Nephron (organoid): ENCODE data around the gene GLRX.
"Not testable (repeated sequence)": the region's sequence is repeated elsewhere in the genome, so short reads cannot be mapped to it uniquely, and the experiment has no call there.

Experiments
- H3K27ac Mint-ChIP-seq, 3 experiments: 2 replicates each; pipeline ENCODE4 v1.8.0; 2020; ENCODE audit warnings: mixed read lengths in 3 of 3, mild to moderate bottlenecking in 2 of 3, moderate library complexity in 1 of 3
- H3K27me3 Mint-ChIP-seq: 2 replicates; pipeline ENCODE4 v1.8.0; 2021; ENCODE audit warnings: low read depth, mild to moderate bottlenecking, moderate library complexity, mixed read lengths
- H3K36me3 Mint-ChIP-seq: 2 replicates; pipeline ENCODE4 v1.8.0; 2020; ENCODE audit warnings: low read depth, mixed read lengths
- H3K4me1 Mint-ChIP-seq: 2 replicates; pipeline ENCODE4 v1.8.0; 2020; ENCODE audit warnings: mixed read lengths
- H3K4me3 Mint-ChIP-seq, 3 experiments: 2 replicates each; pipeline ENCODE4 v1.8.0; 2020; ENCODE audit warnings: mild to moderate bottlenecking in 3 of 3, mixed read lengths in 3 of 3, moderate library complexity in 2 of 3
- H3K9me3 Mint-ChIP-seq: 2 replicates; pipeline ENCODE4 v1.8.0; 2020; ENCODE audit warnings: mixed read lengths
- TF ChIP-seq, protein P1 (sequence below), 3 experiments: fragments of 200-600 bp; sonication (generic); IDR thresholded peaks; one replicate each; pipeline ENCODE4 v1.5.0; 2021; ENCODE audit warnings: antibody characterized with exemption in 3 of 3; ENCODE audit not compliant: unreplicated experiment in 3 of 3

Gene GLRX

DNA sequence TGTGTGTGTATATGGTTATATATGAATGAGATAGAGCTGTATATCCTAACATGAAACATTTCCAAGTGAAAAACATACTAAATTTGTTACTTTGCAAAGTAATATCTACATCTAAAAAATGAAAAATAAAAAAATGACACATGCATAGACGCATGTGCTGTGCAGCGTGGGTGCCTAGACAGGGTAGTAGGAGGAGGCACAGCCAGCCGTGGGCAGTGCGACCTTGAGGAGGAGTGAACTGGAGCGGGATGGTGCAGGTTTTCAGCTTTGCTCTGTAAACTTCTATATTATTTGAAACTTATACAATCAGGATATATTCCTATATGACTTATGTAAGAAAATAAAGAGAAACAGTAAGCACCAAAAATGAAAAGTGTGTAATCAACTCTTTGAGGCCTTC lies 15.0 kb upstream of the GLRX start:
- TF ChIP-seq, protein P1, sequence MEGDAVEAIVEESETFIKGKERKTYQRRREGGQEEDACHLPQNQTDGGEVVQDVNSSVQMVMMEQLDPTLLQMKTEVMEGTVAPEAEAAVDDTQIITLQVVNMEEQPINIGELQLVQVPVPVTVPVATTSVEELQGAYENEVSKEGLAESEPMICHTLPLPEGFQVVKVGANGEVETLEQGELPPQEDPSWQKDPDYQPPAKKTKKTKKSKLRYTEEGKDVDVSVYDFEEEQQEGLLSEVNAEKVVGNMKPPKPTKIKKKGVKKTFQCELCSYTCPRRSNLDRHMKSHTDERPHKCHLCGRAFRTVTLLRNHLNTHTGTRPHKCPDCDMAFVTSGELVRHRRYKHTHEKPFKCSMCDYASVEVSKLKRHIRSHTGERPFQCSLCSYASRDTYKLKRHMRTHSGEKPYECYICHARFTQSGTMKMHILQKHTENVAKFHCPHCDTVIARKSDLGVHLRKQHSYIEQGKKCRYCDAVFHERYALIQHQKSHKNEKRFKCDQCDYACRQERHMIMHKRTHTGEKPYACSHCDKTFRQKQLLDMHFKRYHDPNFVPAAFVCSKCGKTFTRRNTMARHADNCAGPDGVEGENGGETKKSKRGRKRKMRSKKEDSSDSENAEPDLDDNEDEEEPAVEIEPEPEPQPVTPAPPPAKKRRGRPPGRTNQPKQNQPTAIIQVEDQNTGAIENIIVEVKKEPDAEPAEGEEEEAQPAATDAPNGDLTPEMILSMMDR (IDR thresholded peaks at IDR 0.05; ENCODE audit: unreplicated experiment in 3 of 3), result no peak

DNA sequence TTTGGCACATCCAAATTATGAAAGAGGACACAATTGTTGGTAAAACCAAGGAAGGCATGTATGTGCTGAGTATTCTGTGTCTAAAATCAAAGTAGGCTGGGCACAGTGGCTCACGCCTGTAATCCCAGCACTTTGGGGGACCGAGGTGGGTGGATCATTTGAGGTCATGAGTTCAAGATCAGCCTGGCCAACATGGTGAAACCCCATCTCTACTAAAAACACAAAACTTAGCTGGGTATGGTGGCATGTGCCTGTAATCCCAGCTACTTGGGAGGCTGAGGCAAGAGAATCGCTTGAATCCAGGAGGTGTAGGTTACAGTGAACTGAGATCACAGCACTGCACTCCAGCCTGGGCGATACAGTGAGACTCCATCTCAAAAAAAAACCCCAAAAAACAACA lies 14.4 kb upstream of the GLRX start:
- H3K27me3 Mint-ChIP-seq, H3K9me3 Mint-ChIP-seq, H3K36me3 Mint-ChIP-seq, H3K27ac Mint-ChIP-seq: not testable (repeated sequence)
- peak overlapping the region in 2 of 3 experiments; percentile 54 to 66 for H3K4me3 Mint-ChIP-seq
- H3K4me1 Mint-ChIP-seq, result peaks cover 25% of the 10 kb centered on the region

More for the DNA sequence above, 15.0 kb upstream of the GLRX start:
- Mint-ChIP-seq H3K27ac (no peak overlapping the region), H3K4me3 (no peak overlapping the region), H3K4me1 (peaks cover 25% of the 10 kb centered on the region), H3K9me3 (no peaks in the 10 kb centered on the region), H3K36me3 (no peaks in the 10 kb centered on the region), H3K27me3 (peaks cover 4% of the 10 kb centered on the region)

DNA sequence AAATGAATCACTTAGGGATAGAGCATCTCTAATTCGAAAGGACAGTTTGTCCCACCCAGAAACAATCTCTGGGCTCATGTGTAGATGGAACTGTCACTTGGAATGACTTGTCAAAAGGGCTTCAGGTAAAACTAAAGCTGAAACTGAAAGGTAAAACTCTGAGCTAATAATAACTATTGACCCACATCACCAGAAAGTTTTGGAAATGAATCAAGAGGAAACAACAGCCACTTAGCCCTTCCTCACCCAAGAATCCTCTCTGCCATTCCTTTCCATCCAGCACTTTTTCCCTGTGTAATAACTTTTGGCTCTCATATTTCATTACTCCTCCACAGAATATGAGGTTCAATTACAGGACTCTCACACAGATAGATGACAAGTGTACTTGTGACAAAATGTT lies 14.0 kb upstream of the GLRX start:
- TF ChIP-seq, protein P1 (IDR thresholded peaks at IDR 0.05; ENCODE audit: unreplicated experiment in 3 of 3), result no peak
- Mint-ChIP-seq H3K4me3 (peak overlapping the region in 2 of 3 experiments; percentile 54 to 66), H3K36me3 (no peaks in the 10 kb centered on the region), H3K9me3 (no peaks in the 10 kb centered on the region), H3K27me3 (peaks cover 4% of the 10 kb centered on the region), H3K4me1 (peaks cover 25% of the 10 kb centered on the region), H3K27ac (no peak overlapping the region)

DNA sequence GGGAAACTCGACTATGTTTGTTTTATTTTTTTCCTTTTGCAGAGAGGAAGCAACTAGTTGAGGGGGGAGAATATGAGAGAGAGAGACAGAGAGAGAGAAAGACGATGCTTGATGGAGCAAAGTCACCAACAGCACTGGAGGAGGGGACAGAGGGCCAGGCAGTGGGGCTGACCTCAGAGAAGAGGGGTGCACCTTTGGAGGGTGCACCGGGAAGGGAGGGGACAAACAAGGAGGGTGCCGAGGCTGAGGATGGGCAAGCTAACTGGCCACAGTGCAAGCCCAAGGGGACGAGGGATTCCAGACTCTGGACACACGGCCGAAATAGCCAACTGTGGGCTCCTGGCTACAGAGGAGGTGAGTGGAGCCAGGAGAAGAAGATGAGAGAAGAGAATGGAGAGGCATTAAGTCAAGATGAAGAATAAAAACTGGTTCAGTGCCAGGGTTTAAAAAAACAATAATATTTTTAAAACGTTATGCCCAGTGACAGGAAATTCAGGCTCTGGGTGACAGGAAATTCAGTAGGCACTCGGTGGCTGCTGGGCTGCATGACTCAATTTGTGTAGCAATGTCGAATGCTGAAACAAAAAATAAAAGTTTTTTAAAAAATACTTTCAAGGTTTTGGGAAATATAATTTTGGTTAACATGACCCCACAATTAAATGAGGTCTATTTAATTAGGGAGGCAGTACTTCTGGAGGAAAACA lies 13.3 kb upstream of the GLRX start:
- Mint-ChIP-seq H3K36me3 (no peaks in the 10 kb centered on the region), H3K4me1 (peaks cover 25% of the 10 kb centered on the region), H3K27ac (peak overlapping the region in 1 of 3 experiments; percentile 0), H3K27me3 (peaks cover under 1% of the 10 kb centered on the region), H3K9me3 (no peaks in the 10 kb centered on the region), H3K4me3 (peak overlapping the region; percentile 6 to 30 (median 27))
- TF ChIP-seq, protein P1 (IDR thresholded peaks at IDR 0.05; ENCODE audit: unreplicated experiment in 3 of 3), result no peak

DNA sequence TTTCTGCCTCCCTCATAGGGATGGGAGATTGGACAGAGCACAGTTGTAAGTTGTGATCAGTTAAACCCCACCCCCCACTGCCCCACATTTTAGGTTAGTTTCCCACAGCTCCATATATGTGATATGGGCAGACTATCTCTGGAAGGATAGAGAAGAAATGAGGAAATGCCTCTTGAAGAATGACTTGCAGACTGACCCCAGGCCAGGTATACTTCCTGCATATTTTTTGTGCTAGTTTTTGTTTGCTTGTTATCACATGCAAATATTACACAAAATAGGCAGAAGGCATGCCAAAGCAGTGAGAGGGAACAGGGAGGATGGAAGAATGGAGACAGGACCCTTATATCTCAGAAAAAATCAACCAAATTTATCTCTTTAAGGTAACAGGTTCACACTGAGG lies 10.1 kb upstream of the GLRX start:
- H3K4me1 Mint-ChIP-seq, result peaks cover 25% of the 10 kb centered on the region
- H3K36me3 Mint-ChIP-seq, result no peaks in the 10 kb centered on the region
- H3K27ac Mint-ChIP-seq, result no peak overlapping the region
- no peaks in the 10 kb centered on the region for H3K9me3 Mint-ChIP-seq
- H3K4me3 Mint-ChIP-seq, result peak overlapping the region in 2 of 3 experiments; percentile 50 to 57
- peaks cover 3% of the 10 kb centered on the region for H3K27me3 Mint-ChIP-seq
- TF ChIP-seq, protein P1 (IDR thresholded peaks at IDR 0.05; ENCODE audit: unreplicated experiment in 3 of 3), result no peak

DNA sequence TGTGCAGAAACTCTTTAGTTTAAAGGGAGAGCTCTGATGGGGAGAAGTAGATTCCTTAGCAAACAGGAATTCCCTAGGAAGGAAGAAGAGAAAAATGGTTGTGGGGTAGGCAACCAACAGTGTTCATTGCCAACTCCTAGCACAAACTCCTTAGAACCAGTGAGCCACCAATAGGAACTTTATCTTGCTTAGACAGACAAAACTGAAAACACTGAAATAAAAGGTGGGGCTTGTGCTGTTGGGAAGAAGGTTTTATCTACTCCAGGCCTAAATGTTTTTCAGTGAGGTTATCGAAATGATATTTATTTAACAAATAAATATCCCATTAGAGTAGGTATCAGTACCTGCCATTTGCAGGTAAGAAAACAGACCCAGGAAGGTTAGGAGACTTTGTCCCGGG lies 7.7 kb upstream of the GLRX start:
- H3K36me3 Mint-ChIP-seq, result no peaks in the 10 kb centered on the region
- no peaks in the 10 kb centered on the region for H3K9me3 Mint-ChIP-seq
- TF ChIP-seq, protein P1 (IDR thresholded peaks at IDR 0.05; ENCODE audit: unreplicated experiment in 3 of 3), result no peak
- H3K27ac Mint-ChIP-seq, result no peak overlapping the region
- H3K4me1 Mint-ChIP-seq, result peaks cover 21% of the 10 kb centered on the region
- no peak overlapping the region for H3K4me3 Mint-ChIP-seq
- peaks cover 6% of the 10 kb centered on the region for H3K27me3 Mint-ChIP-seq
